ENCODE data around the gene HSPA12B. TPM values are rescaled to one million over a fixed set of nuclear protein-coding genes. Genes with fewer than 3 reads are reported as not detected.

HSPA12B gene
- total RNA-seq, 1 experiment from 2014 or later = not detected

DNA sequence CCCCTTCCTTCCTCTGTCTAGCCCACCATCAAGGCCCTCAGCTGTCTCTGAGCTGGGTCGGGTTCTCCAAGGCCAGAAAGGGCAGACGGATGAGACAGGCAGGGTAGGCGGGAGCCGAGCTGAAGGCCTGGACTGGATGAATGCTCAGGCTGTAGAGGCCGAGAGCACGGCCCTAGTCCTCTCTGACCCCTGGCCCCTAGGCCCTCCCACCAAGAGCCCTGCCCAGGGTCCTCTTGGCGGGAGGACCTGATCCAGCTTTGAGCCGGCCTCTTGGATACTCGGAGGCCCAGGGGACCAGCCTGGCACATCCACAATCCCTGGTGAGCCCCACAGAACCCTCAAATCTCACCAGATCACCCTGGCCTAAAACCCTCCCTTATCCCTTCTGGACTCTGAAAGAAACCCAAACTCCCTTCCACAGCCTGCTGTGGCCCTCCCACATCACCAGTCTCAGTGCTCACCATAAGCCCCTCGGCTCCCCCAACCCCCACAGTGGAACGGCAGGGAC is 26.9 kb downstream of the HSPA12B start:
- in situ Hi-C loops (cut with HindIII; ENCODE audit: low sequenced_read_pairs) = no loop called here
- no peak for DNase-seq (ENCODE audit: low spot score)

DNA sequence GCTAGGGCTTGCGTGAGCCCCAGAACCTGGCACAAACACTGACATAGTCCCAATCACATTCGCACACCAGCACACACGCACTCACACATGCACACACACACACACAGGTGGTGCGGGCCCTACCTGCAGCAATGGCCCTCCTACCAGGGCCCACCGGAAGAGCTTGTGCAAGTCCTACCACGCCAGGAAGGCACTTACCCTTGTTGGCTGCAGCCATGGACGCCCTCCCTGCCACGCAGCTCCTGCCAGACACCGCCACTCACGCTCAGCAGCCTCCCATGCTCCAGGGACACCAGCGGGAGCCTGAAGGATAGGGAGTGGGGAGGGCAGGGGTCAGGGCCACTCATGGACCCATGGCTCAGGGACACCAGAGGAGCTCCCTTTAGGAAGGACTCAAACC is 27.4 kb downstream of the HSPA12B start:
- in situ Hi-C loops (cut with HindIII; ENCODE audit: low sequenced_read_pairs) = no loop called here
- no peak for DNase-seq (ENCODE audit: low spot score)

GRCh38 chr20:3760655-3761348 is 28.3 kb downstream of the HSPA12B start:
- no peak for DNase-seq (ENCODE audit: low spot score)
- in situ Hi-C loops (cut with HindIII; ENCODE audit: low sequenced_read_pairs) = no loop called here

DNA sequence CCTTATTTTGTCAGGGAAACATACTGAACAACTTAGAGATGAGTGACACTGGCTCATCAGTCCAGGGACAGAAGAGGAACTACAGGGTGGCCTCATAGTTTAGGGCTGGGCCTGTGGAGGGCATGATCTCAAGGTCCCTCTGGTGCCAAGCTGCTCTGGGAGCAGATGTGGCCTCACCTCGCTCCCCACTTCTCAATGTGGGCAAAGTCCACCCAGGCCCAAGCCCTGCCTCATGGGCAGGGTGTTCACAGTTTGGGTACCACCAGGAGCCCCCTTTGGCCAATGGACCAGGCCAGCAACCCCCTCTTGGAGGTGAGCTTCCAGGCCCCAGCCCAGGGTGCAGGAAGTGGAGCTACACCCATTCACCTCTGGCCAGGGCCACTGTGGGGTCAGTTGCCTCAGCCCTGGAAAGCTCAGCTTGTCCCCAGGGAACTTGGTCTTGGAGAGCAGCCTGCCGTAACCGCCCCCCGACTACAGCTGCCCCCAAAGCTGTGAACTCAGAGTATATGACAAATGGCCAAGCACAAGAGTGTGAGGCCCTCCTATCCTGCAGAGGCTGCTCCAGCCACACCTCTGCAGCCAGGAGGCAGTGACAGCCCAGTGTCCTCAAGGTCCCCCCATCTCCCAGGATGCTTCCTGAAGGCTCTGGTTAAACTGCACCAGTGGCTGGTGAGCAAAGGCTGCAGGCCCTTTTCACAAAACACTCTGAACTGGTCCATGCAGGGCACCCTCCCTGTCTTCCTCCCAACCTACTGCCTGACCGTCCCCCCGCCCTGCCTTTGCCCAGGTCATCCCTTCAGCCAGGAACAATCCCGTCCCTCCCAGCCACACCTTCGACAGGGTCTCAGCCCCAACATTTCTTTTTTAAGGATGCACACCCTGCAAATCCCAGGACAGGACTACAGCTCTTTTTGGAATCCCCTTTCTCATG is 31.5 kb downstream of the HSPA12B start:
- in situ Hi-C loops (cut with HindIII; ENCODE audit: low sequenced_read_pairs) = no loop called here
- no peak for DNase-seq (ENCODE audit: low spot score)

DNA sequence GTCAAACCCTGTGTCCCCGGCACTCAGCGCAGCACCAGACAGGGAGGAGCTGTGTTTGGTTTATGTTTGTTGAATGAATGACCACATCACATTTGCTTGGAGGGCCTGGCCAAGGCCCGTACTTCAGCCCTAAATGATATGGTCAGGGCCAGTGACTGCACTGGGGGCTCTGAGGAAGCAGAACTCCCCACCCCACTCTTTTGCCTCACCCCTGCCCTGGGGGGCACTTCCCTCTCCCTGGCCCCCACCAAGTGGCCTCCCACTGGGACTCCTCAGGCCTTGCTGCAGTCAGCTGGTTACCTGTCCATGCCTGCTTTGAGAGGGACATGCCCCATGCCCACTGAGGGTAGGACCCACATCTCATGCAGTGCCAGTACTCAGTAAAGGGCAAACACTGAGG is 32.2 kb downstream of the HSPA12B start:
- in situ Hi-C loops (cut with HindIII; ENCODE audit: low sequenced_read_pairs) = no loop called here

DNA sequence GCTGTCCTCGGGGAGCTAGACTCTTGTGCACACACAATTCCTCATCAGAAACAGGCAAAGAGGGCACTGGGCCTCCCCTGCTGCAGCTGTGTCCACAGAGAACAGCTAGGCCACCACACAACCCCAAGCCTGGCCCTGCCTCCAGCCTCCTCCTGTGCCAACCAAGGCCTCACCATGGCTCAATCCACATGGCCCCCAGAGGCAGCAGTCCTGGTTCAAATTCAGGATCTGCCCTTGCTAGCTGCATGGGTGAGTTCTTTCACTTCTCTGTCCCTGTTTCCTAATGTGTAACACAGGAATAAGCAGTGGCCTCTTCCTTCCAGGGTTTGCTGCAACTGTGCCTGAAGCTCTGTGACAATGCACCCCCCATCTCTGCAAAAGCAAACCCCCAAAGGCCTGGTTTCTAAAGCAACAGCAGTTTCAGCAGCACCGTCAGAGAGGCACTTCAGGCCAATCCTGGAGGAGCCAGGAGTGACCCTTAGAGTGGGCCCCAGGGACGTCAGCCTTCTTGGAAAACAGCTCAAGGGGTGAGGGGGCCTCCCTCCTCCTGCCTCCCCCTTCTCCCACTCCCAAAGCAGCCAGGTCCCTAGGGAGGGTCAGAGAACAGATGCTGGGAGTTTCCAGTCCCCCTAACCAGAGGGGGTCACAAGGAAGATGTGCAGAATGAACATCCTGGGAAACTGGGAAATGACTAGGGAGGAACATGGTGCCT is 32.8 kb downstream of the HSPA12B start:
- in situ Hi-C loops (cut with HindIII; ENCODE audit: low sequenced_read_pairs) = no loop called here
- no peak for DNase-seq (ENCODE audit: low spot score)

More for the DNA sequence above, 32.2 kb downstream of the HSPA12B start:
- no peak for DNase-seq (ENCODE audit: low spot score)

- in situ Hi-C loops (cut with HindIII; ENCODE audit: low sequenced_read_pairs) = no loop called here
- DNase-seq (ENCODE audit: low spot score) = no peak
Measured at GRCh38 chr20:3766422-3767109, 34.1 kb downstream of the HSPA12B start.

DNA sequence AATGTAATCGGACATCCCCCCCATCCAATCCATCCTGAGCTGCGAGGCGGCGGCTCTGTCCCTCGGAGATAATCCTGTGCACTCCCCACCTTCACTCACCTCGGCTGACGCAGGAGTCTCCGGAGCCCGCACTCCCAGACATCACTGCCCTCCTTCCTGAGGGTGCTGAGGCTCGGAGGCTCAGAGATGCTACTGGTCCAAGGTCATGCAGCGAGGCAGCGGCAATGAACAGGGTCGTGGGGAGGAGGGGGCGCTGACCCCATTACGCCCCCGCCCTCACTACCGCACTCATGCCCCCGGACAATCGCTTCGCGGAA is 34.6 kb downstream of the HSPA12B start:
- no peak for DNase-seq (ENCODE audit: low spot score)
- in situ Hi-C loops (cut with HindIII; ENCODE audit: low sequenced_read_pairs) = no loop called here

DNA sequence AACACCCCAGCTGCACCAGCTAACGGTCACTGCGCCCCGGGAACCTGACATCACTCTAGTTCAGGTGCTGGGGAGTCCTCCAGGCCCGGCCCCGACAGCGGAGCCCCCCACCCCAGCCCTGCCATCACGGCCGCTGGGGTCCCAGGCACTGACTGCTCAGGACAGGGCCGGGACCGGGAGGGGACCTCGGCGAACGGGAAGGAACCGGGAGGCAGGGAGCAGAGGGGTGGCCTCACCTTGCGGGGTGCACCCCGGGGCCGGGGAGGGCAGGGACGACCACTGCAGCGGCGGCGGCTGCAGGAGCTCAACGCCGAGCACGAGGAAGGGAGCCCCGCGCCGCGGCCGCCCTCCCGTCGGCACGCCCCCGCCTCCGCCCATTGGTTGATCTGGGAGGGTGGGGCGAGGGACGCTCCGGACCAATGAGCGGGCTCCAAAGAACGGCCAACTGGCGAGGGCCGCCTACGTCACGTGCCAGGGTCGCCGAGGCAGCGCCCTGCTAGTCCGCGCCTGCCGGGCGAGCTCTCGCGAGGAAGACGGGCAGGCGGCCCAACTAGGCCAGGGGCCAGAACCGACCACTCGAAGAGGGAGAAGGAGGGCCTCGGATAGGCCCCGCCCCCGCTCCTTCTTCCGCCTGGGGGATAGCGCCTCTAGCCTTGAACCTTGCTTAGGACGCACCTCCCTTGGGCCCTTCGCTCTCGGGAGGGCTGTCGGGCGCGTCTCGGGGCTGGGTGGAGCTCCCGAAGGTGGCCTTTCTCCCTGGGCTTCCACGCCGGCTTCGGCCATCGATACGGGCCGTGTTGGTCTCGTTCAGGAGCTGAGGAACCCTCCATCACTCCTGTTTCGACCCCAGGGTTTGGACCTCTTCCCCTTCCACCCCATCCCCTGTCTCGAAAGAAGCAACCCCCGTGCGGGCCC is 35.2 kb downstream of the HSPA12B start, which contains the start of gene ADISSP:
Gene ADISSP (minus strand): TSS at position 327 of the 915 bp plus-strand sequence. CDS start 7,653 bp downstream, outside the sequence.
- DNase-seq (ENCODE audit: low spot score) = peak; percentile 97
- in situ Hi-C loops (cut with HindIII; ENCODE audit: low sequenced_read_pairs) = no loop called here

DNA sequence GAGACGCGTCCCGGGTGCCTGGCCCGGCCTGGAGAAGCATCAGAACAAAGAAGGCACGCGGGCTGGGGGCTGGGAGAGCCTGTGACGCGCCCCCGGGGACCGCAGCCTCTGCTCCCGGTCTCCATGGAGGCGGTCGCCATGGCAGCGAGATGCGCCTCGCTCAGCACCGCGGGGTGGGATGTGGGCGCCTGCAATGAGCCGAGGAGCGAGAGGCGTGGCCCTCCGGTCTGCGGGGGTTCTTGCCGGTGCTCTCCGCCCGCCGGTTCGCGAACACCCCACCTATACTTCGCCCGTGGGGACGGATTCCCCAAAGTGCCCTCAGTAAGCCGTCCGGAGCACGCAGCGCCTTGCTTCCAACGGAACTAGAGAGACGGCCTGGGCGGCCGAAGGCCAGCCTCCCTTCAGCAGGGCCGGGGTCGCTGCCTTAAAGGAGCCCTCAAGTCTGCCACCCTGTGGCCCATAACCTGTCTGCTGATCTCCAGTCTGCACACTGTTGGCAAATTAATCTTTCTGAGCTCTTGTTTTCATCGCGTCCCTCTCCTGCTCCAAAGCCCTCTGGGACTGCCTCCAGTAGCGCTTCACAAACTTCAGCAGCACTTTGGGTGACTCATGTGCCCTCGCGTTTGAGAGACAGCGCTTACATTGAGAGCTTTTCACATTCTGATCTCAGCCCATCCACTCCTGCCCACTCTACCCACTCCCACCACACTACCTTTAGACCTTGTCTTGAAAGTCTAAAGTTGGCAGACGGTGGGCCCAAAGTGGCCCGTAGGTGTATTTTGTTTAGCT is 36.1 kb downstream of the HSPA12B start:
- DNase-seq (ENCODE audit: low spot score) = peak; percentile 73
- in situ Hi-C loops (cut with HindIII; ENCODE audit: low sequenced_read_pairs) = no loop called here

DNA sequence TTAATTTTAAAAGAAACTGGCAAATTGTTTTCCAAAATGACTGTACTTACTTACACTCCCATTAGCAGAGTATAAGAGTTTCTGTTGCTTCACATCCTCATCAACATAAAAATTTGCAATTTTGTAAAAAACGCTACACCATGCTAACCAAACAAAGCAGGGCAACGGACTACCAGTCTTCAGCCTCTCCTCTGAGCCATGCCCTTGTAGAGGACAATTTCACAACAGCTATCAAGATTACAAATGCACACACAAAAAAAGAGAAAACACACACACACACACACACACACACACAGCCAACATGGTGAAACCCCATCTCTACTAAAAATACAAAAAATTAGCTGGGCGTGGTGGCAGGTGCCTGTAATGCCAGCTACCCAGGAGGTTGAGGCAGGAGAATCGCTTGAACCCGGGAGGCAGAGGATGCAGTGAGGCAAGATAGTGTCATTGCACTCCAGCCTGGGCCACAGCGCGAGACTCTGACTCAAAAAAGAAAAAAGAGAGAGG is 39.1 kb downstream of the HSPA12B start:
- in situ Hi-C loops (cut with HindIII; ENCODE audit: low sequenced_read_pairs) = no loop called here
- DNase-seq (ENCODE audit: low spot score) = no peak

- in situ Hi-C loops (cut with HindIII; ENCODE audit: low sequenced_read_pairs) = no loop called here
- DNase-seq (ENCODE audit: low spot score) = no peak
Measured at GRCh38 chr20:3775457-3776108, 43.1 kb downstream of the HSPA12B start.

DNA sequence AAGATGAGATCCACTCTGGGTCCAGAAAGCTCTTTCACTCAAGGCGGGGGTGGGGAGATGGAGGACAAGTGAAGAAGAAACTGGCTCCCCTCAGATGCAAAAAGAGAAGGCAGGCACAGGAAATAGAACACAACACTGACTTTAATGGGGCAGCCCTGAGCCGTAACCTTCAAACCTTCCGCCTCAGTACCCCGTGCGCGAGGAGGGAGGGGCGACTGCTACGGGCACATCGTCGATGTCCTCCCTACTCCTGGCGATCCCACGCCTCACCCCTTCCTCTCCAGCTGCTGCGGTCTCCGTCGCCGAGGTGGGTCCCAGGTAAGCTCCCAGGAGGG is 44.9 kb downstream of the HSPA12B start:
- in situ Hi-C loops (cut with HindIII; ENCODE audit: low sequenced_read_pairs) = no loop called here
- DNase-seq (ENCODE audit: low spot score) = no peak

- in situ Hi-C loops (cut with HindIII; ENCODE audit: low sequenced_read_pairs) = no loop called here
Measured at GRCh38 chr20:3777716-3778629, 45.5 kb downstream of the HSPA12B start.

DNA sequence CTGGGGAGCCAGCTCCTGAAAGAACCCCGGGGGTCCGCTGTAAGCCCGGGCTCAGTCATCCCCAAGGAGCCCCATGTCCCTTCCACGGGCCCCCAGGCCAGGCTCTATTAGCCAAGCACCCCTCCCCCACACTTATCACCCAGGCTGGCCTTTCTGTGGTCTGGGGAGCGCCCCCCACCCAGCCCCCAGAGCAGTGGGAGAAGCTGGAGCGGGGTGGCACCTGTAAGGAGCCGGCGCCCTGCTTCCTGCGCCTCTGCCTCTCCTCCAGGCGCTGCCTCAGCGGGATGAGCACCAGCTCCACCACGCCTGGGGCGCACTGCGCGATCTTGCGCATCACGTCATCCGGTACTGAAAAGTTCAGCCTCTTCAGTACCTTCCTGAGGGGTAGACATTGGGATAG is 46.5 kb downstream of the HSPA12B start:
- in situ Hi-C loops (cut with HindIII; ENCODE audit: low sequenced_read_pairs) = no loop called here

More at GRCh38 chr20:3777716-3778629, 45.5 kb downstream of the HSPA12B start:
- peak; percentile 58 for DNase-seq (ENCODE audit: low spot score)

More for the DNA sequence above, 46.5 kb downstream of the HSPA12B start:
- no peak for DNase-seq (ENCODE audit: low spot score)
